ENCODE data around the gene PDK2. TPM values are rescaled to one million over a fixed set of nuclear protein-coding genes. Genes with fewer than 3 reads are reported as not detected.

The PDK2 gene
- total RNA-seq, 6 experiments from 2014 or later, result 26.6 to 35.6 (median 29.6) TPM

DNA sequence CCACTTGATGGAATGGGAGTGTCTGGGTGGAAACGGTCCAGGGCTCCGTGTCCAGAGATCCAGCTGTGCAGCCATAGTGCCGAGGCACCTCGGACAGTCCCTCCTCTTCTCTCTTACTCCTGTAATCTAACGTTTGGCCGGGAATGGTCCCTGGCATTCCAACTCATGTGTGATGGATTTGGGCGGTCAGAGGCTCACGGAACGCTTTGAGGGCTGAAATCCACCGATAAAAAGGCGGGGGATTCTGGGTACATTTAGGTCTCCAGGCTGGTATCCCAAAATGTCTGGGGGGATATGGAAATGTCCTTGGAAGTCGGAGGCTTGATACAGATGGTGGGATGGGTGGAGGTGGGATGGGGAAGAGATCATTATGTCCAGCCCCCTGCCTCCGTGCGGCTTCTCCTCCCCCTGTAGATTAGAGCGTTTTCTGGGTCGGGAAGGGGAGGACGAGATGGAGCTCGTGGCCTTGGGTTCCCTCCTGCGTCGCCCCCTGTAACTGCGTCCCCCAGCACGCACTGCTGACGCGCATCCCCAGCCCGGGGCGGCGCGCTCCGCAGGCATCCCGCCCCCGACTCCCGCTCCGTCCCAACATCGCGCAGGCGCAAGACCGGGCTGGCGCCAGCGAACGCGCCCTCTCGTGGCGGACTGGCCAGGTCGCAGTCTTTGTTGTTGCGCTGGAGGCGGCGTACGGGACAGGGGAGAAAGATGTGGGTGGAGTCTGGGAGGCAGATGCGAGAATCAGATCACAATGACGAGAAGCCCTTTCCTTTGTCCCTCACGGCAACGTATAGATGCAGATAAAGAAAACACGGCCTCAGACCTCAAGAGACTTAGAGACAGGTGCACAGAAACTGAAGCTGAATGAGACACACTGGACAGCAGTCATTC is 66.1 kb downstream of the PDK2 start:
- DNase-seq, result peak; percentile 87
- peak overlapping the region; percentile 88 for H3K4me3 Mint-ChIP-seq
- TF ChIP-seq, protein P1, sequence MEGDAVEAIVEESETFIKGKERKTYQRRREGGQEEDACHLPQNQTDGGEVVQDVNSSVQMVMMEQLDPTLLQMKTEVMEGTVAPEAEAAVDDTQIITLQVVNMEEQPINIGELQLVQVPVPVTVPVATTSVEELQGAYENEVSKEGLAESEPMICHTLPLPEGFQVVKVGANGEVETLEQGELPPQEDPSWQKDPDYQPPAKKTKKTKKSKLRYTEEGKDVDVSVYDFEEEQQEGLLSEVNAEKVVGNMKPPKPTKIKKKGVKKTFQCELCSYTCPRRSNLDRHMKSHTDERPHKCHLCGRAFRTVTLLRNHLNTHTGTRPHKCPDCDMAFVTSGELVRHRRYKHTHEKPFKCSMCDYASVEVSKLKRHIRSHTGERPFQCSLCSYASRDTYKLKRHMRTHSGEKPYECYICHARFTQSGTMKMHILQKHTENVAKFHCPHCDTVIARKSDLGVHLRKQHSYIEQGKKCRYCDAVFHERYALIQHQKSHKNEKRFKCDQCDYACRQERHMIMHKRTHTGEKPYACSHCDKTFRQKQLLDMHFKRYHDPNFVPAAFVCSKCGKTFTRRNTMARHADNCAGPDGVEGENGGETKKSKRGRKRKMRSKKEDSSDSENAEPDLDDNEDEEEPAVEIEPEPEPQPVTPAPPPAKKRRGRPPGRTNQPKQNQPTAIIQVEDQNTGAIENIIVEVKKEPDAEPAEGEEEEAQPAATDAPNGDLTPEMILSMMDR (IDR thresholded peaks at IDR 0.05), result peak; percentile 97
- no peaks in the 10 kb centered on the region for H3K36me3 Mint-ChIP-seq (ENCODE audit: low read depth)
- no peaks in the 10 kb centered on the region for H3K9me3 Mint-ChIP-seq
- peaks cover 16% of the 10 kb centered on the region for H3K4me1 Mint-ChIP-seq (ENCODE audit: low read depth)
- peak overlapping the region; percentile 72 for H3K27ac Mint-ChIP-seq
- peaks cover 6% of the 10 kb centered on the region for H3K27me3 Mint-ChIP-seq (ENCODE audit: insufficient read depth)

Other genes starting within 250 kb of the PDK2 start
- gene TAC4, start 247.3 kb upstream of the PDK2 start, total RNA-seq (2021; fragmentation: NEBNext Ultra II Directional; extraction: Animal tissue kit (Norgen Biotek cat#: 25700)), result not detected
- gene DLX4, start 126.2 kb upstream of the PDK2 start, total RNA-seq (2021; fragmentation: NEBNext Ultra II Directional; extraction: Animal tissue kit (Norgen Biotek cat#: 25700)), result not detected
- not detected for gene DLX3, start 100.1 kb upstream of the PDK2 start, total RNA-seq (2021; fragmentation: NEBNext Ultra II Directional; extraction: Animal tissue kit (Norgen Biotek cat#: 25700))
- 100 to 1,000 TPM; 272 to 319 (median 288) TPM for gene ITGA3, start 39.2 kb upstream of the PDK2 start, total RNA-seq (2021; fragmentation: NEBNext Ultra II Directional; extraction: Animal tissue kit (Norgen Biotek cat#: 25700))
- 10 to 100 TPM in 4 of 6 experiments, 1 to 10 TPM in 2; 4.3 to 14.1 (median 11.4) TPM for gene SAMD14, start 34.8 kb downstream of the PDK2 start, total RNA-seq (2021; fragmentation: NEBNext Ultra II Directional; extraction: Animal tissue kit (Norgen Biotek cat#: 25700))
- 10 to 100 TPM; 66.4 to 78.5 (median 68.7) TPM for gene PPP1R9B, start 55.3 kb downstream of the PDK2 start, total RNA-seq (2021; fragmentation: NEBNext Ultra II Directional; extraction: Animal tissue kit (Norgen Biotek cat#: 25700))
- gene SGCA, start 70.7 kb downstream of the PDK2 start, total RNA-seq (2021; fragmentation: NEBNext Ultra II Directional; extraction: Animal tissue kit (Norgen Biotek cat#: 25700)), result under 1 TPM; 0.28 to 0.91 (median 0.76) TPM
- 1,000 to 10,000 TPM; 4,948 to 7,804 (median 5,240) TPM for gene COL1A1, start 106.3 kb downstream of the PDK2 start, total RNA-seq (2021; fragmentation: NEBNext Ultra II Directional; extraction: Animal tissue kit (Norgen Biotek cat#: 25700))
- under 1 TPM in 3 of 6 experiments, not detected in 3; 0.17 to 0.24 (median 0.18) TPM for gene TMEM92, start 179.1 kb downstream of the PDK2 start, total RNA-seq (2021; fragmentation: NEBNext Ultra II Directional; extraction: Animal tissue kit (Norgen Biotek cat#: 25700))